Measurements from ENCODE around the gene FOSL2.
A peak's percentile ranks its signal among the peaks of the same experiment; 100 is the strongest.

The FOSL2 gene

GRCh38 chr2:28461056-28461455 lies 68.4 kb downstream of the FOSL2 start:
- Mint-ChIP-seq H3K4me3 (no peak overlapping the region), H3K36me3 (peaks cover 8% of the 10 kb centered on the region), H3K4me1 (ENCODE audit: low read depth) (peaks cover 12% of the 10 kb centered on the region), H3K27me3 (no peaks in the 10 kb centered on the region), H3K27ac (no peak overlapping the region), H3K9me3 (ENCODE audit: low read depth) (peaks cover 8% of the 10 kb centered on the region)

- Mint-ChIP-seq H3K4me1 (ENCODE audit: low read depth) (peaks cover 12% of the 10 kb centered on the region), H3K27ac (no peak overlapping the region), H3K9me3 (ENCODE audit: low read depth) (peaks cover 8% of the 10 kb centered on the region), H3K4me3 (no peak overlapping the region), H3K27me3 (no peaks in the 10 kb centered on the region), H3K36me3 (peaks cover 8% of the 10 kb centered on the region)
Measured at GRCh38 chr2:28462122-28462521, 69.5 kb downstream of the FOSL2 start.

GRCh38 chr2:28463211-28463816 lies 70.7 kb downstream of the FOSL2 start:
- Mint-ChIP-seq H3K9me3 (ENCODE audit: low read depth) (peaks cover 8% of the 10 kb centered on the region), H3K27ac (no peak overlapping the region), H3K27me3 (no peaks in the 10 kb centered on the region), H3K4me1 (ENCODE audit: low read depth) (peaks cover 12% of the 10 kb centered on the region), H3K36me3 (peaks cover 8% of the 10 kb centered on the region), H3K4me3 (no peak overlapping the region)

- peaks cover 8% of the 10 kb centered on the region for H3K9me3 Mint-ChIP-seq (ENCODE audit: low read depth)
- H3K4me3 Mint-ChIP-seq, result no peak overlapping the region
- H3K36me3 Mint-ChIP-seq, result peaks cover 8% of the 10 kb centered on the region
- no peak overlapping the region for H3K27ac Mint-ChIP-seq
- no peaks in the 10 kb centered on the region for H3K27me3 Mint-ChIP-seq
- H3K4me1 Mint-ChIP-seq (ENCODE audit: low read depth), result peaks cover 12% of the 10 kb centered on the region
Measured at GRCh38 chr2:28463893-28464292, 71.2 kb downstream of the FOSL2 start.

DNA sequence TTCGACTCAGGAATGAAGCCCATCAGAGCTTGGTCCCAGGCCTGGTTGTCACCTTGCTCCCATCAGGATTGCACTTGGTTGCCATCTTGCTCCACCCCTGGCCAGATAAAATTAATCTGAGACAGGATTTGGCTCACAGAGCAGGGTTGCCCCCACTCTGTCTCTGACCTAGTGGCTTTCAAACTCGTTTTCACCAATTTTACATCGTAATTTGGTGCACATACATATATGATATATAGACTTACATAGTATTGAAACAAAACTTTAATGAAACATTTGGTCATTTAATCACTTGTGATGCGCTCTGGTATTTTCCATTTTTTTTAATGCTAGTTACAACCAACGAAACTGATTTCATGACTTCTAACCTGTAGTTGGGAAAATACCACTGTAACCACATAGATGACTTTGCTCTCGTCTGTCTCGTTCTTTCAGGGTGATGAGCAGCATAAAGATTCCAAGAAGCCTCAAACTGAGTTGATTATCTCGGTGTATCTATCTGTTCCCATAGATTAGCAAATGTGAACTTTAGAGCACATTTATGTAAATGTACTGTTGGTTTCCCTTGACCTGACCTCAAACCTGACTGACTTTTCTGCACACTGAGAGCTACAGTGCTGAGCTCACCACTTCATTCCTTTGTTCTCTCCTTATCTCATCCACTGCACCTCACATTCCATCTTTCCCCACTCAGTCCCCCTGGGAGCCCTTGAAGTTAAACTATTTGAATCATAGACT lies 72.7 kb downstream of the FOSL2 start:
- peaks cover 8% of the 10 kb centered on the region for H3K36me3 Mint-ChIP-seq
- no peak overlapping the region for H3K4me3 Mint-ChIP-seq
- peak overlapping the region; percentile 31 for H3K27ac Mint-ChIP-seq
- peaks cover 20% of the 10 kb centered on the region for H3K4me1 Mint-ChIP-seq (ENCODE audit: low read depth)
- H3K27me3 Mint-ChIP-seq, result no peaks in the 10 kb centered on the region
- peaks cover 8% of the 10 kb centered on the region for H3K9me3 Mint-ChIP-seq (ENCODE audit: low read depth)
